HG03025 (cell line): ENCODE measurements around the gene ANO6.
A peak's percentile ranks its signal among the peaks of the same experiment; 100 is the strongest.
"Not testable (repeated sequence)": the region's sequence is repeated elsewhere in the genome, so short reads cannot be mapped to it uniquely, and the experiment has no call there.

ENCODE experiments used
- ATAC-seq: cut with Tn5 transposase; IDR thresholded peaks from one replicate; pipeline ENCODE4 v1.9.1; 2021; ENCODE audit warnings: mild to moderate bottlenecking, moderate library complexity; ENCODE audit not compliant: unreplicated experiment, low FRiP score

ANO6 gene

DNA sequence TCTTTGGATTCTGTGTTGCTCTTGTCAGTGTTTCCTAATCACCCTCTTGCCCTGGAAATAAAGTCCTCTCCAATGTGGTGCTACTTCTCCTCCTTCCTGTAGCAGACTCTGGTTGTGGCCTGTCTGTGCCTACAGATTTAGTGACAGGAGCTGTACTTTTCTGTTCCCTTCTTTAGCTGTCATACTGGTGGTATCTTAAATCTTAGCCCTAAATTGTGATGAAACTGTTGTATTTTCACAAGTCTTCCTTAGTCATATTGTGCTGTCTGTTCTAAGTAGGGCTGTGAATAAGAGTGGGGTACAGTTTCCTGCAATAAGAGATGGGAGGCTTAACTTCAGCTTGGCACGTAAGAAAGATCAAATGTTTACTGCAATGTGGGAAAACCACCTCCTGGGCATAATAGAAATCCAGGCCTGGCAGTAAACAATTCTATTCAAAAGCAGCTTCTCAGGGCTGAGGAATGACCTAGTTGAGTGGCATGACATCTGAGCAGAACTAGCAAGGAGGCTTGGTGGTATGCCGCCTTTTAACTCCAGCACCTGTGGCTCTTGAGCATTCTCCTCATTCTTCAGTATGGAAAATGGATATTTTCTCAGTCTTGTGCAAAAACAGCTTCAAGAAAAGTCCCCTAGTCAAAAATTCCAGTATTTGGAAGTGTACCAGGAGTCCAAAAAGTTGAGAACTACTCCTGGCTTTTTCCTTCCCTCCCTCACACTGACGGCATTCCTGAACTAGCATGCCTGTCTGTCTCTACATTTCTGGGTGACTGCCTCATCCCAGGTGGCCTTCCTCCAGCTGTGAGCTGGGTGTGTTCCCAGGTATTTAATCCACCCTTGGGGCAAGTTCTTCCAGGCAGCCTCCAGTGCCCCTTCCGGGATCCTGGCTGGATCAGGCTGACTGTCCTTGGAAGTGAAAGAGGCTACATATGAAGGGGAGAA lies 19.5 kb downstream of the ANO6 start:
- no peak for ATAC-seq

DNA sequence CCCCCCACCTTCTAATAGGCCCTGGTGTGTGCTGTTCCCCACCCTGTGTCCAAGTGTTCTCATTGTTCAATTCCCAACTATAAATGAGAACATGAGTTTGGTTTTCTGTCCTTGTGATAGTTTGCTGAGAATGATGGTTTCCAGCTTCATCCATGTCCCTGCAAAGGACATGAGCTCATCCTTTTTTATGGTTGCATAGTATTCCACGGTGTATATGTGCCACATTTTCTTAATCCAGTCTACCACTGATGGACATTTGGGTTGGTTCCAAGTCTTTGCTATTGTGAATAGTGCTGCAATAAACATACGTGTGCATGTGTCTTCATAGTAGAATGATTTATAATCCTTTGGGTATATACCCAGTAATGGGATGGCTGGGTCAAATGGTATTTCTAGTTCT lies 20.5 kb downstream of the ANO6 start:
- not testable (repeated sequence) for ATAC-seq

DNA sequence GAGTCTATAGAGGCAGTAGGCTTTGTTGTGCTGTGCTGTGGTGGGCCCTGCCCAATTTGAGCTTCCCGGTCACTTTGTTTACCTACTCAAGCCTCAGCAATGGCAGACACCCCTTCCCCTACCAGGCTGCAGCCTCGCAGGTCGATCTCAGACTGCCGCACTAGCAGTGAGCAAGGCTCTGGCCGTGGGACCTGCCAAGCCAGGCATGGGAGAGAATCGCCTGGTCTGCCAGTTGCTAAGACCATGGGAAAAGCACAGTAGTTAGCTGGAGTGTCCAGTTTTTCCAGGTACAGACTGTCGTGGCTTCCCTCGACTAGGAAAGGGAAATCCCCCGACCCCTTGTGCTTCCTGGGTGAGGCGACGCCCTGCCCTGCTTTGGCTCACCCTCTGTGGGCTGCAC lies 26.3 kb downstream of the ANO6 start:
- no peak for ATAC-seq

DNA sequence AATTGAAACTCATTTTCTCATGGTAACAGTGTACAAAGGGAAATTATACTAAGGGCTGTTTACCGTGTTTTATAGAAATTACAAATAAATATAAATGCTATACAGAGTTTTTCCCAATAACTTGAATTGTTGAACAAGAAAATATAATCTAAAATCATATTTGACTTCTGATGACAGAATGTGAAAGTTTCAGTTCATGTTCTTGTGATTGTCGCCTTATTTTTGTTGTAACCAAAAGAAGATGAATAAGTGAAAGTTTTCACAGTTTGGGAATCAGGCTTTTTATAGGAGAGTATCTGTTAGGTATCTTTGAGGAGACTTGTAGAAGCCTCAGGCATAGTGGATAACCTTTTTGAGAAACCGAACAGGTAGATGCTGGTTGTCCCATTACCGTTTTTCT lies 28.1 kb downstream of the ANO6 start:
- ATAC-seq, result no peak

DNA sequence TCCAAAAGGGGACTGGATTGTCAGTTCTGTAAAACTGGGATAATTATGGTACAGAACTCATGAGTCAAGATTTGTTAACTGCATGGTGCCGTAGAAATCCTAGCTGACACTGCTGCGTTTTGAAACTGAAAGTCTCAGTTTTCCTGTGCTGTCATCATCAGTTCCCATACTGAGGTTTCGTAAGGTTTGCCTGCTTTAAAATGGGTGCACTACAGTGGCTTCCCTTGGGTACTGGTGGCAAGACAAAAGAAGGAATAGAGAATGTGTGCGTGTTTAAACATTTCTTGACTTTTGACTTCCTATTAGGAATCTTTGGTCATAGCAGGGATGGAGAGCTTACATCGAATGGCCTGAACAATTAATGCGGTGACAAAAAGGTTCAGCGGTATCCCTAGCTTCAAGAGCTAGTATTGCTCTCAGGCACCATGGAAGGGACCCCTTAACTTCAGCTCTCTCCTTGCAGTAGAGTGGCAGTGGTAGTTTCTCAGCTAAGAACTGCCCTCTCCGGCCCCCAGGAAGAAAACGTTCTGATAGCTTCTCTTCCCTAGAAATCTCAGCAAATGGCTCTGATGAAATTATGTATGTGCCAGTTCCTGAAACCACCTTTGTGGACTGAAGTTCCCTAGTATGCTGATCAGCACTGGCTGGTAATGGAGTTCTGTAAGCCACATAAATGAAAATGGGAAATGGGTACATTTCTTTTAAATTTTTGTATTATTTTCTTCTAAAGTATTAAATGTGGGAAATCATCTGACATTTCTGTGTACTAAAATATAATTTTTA lies 28.9 kb downstream of the ANO6 start:
- ATAC-seq, result peak; percentile 71

DNA sequence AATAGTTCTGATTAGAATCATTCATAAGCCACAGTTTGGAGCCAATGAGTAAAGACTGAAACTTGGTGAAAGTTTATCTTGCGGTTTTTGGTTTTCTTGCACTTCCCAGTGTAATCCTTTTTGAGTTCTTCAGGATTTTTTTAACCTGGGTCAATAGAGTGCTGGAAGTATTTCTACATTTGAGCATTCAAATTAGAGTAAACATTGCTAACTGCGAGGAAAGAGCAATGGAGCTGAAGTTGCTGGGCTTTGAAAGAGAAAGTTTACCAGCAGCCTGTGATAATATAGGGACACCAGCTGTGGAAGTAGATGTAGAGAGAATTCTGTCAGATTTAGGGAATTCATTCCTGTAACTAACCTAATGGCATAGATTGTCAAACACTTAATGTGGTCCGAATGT lies 30.3 kb downstream of the ANO6 start:
- ATAC-seq, result no peak

DNA sequence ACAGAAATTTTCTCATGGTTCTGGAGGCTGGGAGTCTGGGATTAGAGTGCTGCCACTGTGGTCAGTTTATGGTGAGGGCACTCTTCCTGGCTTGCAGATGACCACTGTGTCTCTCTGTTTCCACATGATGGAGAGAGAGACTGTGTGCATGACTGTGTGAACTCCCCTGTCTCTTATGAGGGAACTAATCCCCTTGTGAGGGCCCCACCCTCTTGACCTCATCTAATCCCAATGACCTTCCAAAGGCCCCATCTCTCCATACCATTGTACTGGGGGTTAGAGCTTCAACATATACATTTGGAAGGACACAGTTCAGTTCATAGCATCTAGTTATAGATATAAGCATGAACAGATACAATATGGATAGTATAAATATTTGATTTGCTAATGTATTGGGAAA lies 31.7 kb downstream of the ANO6 start:
- no peak for ATAC-seq

DNA sequence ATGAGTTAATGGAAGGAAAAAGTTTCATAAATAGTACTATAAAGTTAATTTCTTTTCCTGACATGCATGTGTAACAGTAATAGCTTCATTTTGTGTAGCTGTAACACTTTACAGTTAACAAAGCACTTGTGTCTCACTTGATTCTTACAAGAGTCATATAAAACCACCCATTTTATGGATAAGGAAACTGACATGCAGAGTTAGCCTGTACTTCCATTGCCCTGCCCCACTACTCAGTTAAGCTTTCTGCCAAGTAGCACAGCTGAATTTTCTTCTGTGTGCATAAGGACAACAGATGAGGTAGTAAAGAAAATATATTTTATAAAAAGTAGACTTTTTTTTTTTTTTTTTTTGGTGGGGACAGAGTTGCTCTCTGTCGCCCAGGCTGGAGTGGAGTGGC lies 32.2 kb downstream of the ANO6 start:
- ATAC-seq, result no peak

DNA sequence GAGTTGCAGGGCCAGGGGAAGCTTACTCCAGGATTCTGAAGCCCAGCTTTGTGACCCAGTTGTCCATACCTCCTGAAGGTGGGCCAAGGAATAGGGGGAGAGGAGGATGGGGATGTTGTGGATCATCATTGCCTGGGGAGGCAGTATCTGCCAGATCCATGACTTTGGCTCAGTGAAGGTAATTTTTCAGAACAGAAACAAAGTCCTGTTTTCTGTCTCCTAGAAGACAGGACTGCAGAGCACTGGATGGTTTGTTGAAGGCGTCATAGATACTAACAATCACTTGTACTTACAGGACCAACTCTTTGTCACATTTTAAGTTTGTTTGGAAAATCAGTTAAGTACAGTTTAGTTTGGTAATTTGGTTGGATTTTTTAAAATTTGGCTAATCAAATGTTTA lies 38.4 kb downstream of the ANO6 start:
- ATAC-seq, result no peak

DNA sequence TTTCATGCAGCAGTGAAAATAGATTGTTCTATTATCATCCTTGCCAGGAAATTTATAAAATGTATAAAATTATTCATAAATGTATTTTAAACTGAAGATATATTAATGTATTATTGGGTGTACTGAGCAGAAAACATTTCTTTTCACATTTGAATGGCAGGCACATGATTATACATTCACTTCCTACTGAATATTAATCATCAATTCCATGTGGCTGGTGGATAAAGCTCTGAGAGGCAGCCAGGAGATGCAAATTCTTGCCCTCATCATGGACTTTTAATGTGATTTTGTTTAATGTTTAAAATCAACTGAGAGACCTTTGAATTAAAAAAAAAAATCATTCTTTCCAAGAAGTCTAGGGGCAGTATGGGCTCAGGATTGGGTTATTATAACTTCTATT lies 40.8 kb downstream of the ANO6 start:
- ATAC-seq, result no peak

DNA sequence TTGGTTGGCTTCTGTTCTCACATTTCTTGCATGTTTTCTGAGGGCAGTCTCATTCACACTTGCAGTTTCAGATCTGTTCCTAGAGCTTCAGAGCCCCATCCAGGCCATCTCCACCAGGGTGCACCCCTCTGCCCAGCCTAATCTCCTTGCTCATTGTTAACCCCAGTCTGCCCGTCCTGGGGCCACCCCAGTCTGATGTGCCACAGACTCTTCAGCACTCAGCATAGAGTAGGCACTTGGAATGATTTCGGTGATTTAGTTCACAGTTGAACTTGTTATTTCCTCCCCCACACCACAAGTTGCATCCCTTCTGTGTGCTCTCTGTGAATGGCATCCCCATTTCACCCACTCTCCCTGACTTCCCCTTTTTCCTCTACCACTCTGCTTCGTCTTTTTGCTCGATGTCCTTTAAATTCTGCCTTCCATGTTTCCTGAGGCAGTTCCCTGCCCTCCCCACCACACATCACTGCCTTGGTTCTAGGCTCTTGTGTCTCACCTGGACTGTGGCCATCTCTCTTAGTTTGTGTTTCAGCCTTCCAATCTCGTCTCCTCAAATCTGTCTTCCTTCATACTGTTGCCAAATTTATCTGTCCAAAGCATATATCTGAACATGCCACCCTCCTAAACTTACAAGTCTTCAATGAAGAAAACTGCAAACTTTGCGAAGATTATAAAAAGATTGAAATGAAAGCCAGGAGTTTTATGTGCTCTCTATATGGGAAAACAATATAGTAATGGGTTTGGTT lies 41.5 kb downstream of the ANO6 start:
- no peak for ATAC-seq

DNA sequence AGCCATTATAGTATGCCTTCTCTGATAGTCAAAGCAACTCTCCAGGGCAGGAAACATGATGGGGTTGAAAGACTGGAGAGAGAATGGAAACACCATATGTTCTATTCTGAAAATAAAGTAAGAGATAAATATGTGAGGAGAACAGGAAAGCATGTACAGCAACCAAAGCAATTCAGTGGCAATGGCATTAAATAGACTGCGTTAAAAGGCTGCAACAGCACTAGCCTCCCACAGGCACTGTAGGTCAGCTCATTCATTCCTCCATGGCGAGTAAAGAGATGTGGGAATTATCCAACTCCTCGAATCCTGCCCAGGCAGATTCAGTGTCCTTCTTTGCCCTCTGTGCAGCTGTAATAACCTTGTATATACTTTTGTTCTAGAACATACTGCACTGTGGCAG lies 43.8 kb downstream of the ANO6 start:
- no peak for ATAC-seq

DNA sequence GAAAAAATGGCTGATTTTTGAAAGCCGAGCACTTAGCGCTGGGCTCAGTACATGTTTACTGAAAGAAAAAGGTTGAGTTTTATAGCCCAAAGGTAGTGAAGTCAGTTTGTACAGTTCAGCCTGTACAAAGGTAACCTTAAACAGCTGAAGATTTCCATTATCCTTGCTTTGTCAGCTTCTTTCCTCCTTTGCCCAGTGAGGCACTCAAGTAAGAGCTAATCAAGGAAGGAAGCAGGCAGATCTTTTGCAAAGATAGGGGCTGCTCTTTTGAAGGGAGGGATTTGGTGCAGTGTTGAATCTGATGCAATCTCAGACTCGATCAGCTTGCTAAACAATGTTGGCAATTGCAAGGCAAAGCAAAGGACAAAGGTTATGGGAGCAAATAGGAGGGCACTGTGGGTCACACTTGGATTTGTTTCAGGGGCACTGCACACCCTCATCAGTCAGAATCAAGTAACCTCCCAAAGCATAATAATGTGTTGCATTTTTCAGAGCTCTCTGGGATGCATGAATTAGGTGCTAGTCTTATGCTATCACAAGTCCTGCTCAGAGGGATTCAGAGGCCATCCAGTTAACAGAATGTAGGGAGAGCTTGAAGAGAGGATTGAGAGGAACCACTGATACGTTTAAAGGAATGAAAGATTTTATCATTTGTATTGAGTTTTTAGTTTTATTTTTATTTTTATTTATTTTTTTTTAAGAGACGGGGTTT lies 44.4 kb downstream of the ANO6 start:
- ATAC-seq, result no peak

DNA sequence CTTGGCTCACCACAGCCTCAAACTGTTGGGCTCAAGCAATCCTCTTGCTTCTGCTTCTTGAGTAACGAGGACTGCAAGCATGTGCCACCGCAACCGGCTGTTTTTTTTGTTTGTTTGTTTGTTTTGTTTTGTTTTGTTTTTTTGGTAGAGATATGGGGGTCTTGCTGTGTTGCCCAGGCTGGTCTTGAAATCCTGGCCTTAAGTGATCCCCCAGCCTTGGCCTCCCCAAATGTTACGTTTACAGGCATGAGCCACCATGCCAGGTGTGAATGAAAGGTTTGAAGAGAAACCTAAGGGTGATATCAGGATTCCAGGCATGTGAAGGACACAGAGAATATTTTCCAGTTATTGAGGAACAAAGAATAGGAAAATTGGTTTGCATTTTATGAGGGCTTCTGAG lies 45.0 kb downstream of the ANO6 start:
- ATAC-seq, result no peak

DNA sequence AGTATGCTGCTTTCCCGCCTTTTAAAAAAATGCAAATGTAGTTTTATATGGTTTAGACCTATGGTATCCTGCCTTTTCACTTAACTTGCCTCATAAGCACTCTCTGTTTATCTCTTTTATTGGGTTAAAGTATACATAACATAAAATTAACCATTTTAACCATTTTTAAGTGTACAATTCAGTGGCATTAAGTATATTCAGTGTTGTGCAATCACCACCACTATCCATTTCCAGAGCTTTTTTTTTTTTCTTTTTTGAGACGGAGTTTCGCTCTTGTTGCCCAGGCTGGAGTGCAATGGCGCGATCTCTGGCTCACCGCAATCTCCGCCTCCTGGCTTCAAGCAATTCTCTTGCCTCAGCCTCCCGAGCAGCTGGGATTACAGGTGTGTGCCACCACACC lies 46.3 kb downstream of the ANO6 start:
- not testable (repeated sequence) for ATAC-seq

DNA sequence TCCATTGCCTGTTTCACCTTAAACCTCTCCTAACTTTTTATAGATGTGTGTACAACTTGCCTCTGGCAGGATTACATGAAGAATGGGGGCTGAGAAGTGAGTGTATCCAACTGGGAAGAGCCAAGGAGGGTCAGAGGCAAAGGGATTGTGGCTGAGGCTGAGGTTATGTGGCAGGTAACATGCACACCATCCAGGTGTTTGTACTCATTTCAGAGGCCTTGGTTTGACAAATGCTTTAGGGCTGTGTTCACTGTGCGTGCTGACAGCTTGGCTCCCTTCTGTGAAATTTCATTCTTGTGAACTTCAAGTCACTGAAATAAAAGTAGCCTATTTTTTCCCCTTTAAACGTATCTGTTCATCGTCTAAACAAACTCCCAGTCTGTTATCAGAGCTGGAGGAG lies 47.7 kb downstream of the ANO6 start:
- ATAC-seq, result no peak

DNA sequence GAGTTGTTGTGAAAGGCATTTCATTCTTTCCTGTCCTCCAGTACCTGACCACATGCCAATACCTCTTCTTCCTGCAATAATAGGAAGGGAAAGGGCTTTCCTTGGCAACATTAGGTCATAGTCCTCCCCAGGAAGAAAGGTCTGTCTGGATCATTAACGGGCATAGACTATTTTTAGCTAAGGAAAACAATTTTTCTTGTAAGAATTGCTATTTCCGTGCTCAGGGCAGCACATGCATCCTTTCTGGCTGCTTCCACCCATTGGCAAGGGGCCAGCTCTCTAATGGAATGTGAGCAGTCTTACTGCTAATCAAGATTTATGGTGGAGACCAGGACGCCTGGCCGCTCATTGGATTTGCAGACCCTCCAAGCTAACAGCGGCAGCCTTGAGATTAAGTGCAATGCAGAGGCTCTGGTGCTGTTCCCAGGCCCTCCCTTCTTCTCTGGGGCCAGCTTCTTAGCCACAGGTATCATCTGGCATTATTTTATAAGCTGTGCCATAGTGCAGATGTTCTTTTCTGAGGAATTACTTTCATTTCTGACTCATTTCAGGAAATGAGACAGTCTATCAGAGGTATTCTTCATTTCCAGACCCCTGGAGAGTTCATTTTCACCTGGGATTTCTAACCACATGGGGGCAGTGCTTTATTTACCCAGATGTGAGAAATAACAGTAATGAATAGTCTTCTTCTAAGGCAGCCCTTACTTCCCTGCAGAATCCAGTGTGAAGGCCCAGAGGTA lies 52.9 kb downstream of the ANO6 start:
- no peak for ATAC-seq

DNA sequence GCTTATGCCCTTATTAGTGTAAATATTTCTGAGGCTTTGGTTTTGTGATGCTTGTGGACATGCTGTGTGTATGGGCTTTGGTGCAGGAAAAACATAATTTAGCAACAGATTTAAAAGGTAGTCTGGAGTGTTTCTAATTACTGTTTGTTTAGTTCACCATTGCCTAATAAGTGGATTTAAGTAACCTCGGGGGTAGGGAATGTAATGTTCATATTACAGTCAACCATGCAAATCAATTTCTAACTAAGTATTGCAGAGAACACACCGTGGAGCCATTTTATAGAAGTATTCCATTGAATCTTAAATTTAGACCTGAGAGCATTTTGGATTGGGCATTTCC lies 53.5 kb downstream of the ANO6 start:
- no peak for ATAC-seq

DNA sequence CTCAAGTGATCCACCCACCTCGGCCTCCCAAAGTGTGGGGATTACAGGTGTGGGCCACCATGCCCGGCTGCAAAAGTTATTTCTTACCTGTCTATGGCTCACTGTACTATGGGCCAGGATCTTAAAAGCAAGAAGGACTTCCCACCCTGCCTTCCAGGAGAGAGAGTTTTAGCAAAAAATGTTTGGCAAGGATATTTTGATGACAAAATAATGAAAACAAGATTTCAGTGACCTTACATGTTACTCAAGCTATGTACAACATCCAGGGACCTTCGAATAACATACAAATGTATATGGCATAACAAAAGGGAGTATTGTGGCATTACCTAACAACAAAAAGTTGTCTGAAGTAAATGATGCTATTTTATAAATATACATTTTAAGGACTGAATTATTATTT lies 55.1 kb downstream of the ANO6 start:
- no peak for ATAC-seq

DNA sequence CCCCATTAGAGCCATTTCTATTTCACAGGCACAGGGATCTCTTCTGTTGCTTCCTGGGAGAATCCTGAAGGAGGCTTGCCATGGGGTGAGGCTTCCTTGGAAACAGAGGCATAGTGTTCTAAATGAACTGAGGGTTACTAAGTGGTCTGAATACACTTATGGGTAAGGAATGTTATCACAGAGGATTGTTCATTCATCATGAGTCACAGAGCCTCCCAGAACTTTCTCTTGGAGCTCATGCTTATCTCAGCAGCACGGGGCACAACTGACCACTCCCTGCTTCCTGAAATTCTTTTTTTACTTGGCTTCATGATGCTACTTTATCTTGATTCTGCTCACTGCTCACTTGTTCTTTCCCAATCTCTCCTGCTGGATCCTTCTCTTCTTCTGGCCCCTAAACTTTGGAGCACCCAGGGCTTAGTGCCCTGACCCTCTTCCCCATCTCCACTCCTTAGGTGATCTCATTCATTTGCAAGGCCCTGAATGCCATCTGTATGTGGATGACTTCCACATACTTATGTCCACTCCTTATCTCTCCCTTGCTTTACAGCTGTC lies 57.9 kb downstream of the ANO6 start:
- ATAC-seq, result no peak
